ENCODE results near the gene LRRC72.

- no peak for TF ChIP-seq CTCF (conservative IDR thresholded peaks at IDR 0.05 in 1 of 2, IDR thresholded peaks at IDR 0.05 in 1 of 2; ENCODE audit: low read depth in 1 of 2, low read length in 2 of 2)
- TF ChIP-seq EZH2 (IDR thresholded peaks at IDR 0.05; ENCODE audit: low read length, missing control alignments), result no peak
Measured at GRCh38 chr7:16504019-16504418, 22.6 kb upstream of the LRRC72 start.

Data from fibroblast of lung (primary cell).